Fibroblast of lung (primary cell): ENCODE data around the gene VGF.

Experiments
- EZH2 ChIP-seq: IDR thresholded peaks from 2 replicates; pipeline ENCODE4 v1.5.1; 2012; ENCODE audit warnings: low read length, control low read depth, mild to moderate bottlenecking; ENCODE audit errors: missing control alignments
- TF ChIP-seq, protein P1 (sequence below), 2 donors: IDR thresholded peaks in 1 of 2; conservative IDR thresholded peaks in 1 of 2; 1 replicate in 1 of 2; 2 replicates in 1 of 2; pipeline ENCODE4 v1.5.1; 2011 to 2012; ENCODE audit warnings: low read length in 2 of 2, control low read depth in 1 of 2, inconsistent platforms in 1 of 2, low read depth in 1 of 2, mild to moderate bottlenecking in 1 of 2

DNA sequence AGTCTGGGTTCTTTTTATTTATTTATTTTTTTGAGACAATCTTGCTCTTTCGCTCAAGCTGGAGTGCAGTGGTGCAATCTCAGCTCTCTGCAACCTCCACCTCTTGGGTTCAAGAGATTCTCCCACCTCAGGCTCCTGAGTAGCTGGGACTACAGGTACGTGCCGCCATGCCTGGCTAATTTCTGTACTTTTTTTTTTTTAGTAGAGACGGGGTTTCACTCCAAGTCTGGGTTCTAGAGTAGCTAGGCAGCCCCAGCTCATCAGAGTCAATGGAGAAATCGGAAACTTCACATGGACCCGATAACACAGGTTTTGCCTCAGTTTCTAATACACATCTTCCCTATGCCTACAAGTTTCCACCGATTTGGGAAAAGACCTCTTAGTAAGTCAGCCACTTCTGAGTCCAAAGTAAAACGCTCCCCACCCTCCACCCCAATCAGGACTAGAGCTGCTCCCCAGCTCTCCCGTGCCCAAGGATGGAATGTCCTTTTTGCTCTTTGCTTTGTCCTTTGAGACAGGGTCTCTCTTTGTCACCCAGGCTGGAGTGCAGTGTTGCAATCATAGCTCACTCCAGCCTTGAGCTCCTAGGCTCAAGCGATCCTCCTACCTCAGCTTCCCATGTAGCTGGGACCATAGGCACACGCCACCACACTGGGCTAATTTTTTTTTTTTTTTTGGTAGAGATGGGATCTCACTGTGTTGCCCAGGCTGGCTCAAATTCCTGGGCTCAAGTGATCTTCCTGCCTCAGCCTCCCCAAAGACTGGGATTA is 42.3 kb downstream of the VGF start:
- TF ChIP-seq, protein P1, sequence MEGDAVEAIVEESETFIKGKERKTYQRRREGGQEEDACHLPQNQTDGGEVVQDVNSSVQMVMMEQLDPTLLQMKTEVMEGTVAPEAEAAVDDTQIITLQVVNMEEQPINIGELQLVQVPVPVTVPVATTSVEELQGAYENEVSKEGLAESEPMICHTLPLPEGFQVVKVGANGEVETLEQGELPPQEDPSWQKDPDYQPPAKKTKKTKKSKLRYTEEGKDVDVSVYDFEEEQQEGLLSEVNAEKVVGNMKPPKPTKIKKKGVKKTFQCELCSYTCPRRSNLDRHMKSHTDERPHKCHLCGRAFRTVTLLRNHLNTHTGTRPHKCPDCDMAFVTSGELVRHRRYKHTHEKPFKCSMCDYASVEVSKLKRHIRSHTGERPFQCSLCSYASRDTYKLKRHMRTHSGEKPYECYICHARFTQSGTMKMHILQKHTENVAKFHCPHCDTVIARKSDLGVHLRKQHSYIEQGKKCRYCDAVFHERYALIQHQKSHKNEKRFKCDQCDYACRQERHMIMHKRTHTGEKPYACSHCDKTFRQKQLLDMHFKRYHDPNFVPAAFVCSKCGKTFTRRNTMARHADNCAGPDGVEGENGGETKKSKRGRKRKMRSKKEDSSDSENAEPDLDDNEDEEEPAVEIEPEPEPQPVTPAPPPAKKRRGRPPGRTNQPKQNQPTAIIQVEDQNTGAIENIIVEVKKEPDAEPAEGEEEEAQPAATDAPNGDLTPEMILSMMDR (conservative IDR thresholded peaks at IDR 0.05 in 1 of 2, IDR thresholded peaks at IDR 0.05 in 1 of 2; ENCODE audit: low read depth in 1 of 2, low read length in 2 of 2) = no peak
- no peak for TF ChIP-seq EZH2
